GM21367 (cell line): ENCODE measurements around the gene E4F1.
"Not testable (repeated sequence)": the region's sequence is repeated elsewhere in the genome, so short reads cannot be mapped to it uniquely, and the experiment has no call there.

Experiments used
- ATAC-seq: cut with Tn5 transposase; IDR thresholded peaks from one replicate; pipeline ENCODE4 v1.9.1; 2021; ENCODE audit not compliant: unreplicated experiment

Gene E4F1

GRCh38 chr16:2229632-2230250, 6.3 kb downstream of the E4F1 start:
- ATAC-seq, result no peak

GRCh38 chr16:2230376-2230775, 7.0 kb downstream of the E4F1 start:
- ATAC-seq, result no peak

GRCh38 chr16:2231016-2231931, 7.9 kb downstream of the E4F1 start:
- no peak for ATAC-seq

GRCh38 chr16:2232094-2232990, 9.0 kb downstream of the E4F1 start:
- ATAC-seq, result no peak

DNA sequence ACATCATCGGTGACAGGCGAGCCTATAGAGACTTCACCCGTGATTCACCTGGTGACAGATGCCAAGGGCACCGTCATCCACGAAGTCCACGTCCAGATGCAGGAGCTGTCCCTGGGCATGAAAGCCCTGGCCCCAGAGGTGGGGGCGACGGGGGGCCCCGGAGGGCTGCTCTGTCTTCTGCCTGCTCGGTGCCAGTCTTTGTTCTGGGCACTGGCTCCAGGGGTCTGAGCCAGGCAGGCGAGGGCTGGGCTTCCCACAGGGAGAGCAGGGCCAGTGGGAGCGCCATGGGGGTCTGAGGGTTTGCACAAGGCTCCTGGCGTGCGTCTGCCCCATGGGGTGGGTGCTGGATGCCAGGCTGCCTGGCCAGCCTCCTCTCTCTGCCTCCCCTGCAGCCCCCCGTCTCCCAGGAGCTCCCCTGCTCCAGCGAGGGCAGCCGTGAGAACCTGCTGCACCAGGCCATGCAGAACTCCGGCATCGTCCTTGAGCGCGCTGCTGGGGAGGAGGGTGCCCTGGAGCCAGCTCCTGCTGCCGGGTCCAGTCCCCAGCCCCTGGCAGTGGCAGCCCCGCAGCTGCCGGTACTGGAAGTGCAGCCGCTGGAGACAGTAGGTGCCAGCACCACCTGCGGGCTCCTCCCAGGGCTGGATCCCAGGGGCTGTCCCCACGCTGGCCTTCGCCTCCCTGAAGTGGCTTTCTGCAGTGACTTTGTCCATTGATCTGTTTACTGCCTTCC, 9.8 kb downstream of the E4F1 start:
- no peak for ATAC-seq

DNA sequence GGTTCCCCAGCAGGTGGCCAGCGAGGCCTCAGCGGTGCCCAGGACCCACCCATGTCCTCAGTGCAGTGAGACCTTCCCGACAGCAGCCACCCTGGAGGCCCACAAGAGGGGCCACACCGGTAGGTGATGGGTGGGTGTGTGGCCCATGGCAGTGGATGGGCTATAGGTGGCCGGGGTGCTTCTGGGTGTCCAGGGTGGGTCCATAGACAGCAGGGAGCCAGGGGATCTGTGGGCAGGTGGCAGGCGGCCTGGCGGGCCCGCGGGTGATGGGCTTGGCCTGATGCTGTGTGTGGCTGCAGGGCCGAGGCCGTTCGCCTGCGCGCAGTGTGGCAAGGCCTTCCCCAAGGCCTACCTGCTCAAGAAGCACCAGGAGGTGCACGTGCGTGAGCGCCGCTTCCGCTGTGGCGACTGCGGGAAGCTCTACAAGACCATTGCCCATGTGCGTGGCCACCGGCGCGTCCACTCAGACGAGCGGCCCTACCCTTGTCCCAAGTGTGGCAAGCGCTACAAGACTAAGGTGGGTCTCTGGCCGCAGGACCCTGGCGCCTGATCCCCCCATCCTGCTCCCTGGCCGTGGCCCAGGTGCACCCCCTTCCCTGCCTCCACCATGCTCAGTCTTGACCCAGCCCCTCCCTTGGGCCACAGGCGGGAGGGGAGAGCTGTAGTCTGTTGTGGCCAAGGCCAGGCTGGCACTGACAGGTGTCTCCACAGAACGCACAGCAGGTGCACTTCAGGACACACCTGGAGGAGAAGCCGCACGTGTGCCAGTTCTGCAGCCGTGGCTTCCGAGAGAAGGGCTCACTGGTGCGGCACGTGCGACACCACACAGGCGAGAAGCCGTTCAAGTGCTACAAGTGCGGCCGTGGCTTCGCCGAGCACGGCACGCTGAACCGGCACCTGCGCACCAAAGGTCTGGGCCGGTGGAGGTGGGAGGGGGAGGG, 10.8 kb downstream of the E4F1 start:
- no peak for ATAC-seq

- no peak for ATAC-seq
Observed at GRCh38 chr16:2234813-2235170, 11.4 kb downstream of the E4F1 start.

GRCh38 chr16:2235234-2235651, 11.9 kb downstream of the E4F1 start:
- no peak for ATAC-seq

DNA sequence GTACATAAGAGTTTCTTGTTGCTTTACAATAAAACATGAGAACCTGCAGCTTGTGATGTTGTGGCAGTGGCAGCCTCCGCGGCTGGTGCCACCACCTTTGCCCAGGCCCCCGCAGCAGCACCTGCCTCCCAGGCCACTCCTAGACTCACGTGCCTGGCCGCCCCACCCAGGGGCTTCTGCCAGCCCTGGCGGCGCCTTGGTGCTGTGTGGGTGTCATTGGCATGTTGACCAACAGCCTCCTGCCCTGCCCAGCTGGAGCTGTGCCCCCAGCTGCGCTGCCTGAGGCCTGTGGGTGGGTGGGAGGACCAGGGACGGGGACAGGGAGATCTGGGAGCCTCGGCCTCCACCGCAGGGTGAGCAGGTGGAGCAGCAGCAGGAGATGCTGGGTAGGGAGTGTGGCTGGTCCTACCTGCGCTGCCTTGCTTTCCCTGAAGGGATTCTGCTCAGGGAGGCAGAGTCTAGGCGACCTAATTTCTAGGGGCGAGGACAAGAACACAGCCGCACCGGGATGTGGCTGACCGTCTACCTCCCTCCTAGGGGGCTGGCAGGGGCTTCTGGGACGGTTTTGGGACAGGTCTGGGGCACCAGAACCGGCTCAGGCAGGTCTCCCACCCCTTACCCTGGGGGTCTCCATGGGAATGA, 12.4 kb downstream of the E4F1 start:
- no peak for ATAC-seq

DNA sequence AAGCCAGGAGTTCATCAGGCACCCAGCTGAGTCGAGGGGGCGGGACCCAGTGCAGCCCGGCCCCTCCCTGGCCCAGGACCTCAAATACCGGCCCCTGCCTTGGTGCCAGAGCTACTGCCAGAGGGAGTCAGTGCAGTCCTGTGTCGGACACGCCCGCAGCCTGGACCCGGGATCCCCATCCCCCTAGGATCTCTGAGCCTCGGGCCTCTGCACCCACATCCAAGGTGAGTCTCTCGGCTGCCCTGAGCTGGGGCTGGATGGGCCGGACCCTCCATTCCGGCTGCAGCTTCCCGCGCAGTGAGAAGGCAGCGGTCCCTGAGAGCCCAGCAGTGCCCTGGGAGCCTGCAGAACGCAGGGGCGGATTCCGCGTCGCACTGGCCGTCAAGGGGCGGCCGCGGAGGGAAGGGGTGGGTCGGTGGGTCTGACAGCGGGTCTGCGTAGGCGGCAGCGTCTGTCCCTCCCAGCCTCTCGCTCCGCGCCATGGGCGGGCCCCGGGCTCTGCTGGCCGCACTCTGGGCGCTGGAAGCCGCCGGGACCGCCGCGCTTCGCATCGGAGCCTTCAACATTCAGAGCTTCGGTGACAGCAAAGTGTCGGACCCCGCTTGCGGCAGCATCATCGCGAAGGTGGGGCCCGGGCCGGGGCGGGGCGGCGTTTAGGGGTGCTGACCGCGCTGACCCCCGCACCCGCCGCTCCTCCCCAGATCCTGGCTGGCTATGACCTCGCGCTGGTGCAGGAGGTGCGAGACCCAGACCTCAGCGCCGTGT, 13.1 kb downstream of the E4F1 start, which contains the start of gene DNASE1L2:
Gene DNASE1L2 (plus strand): TSS at position 108 of the 765 bp plus-strand sequence. CDS start 373 bp downstream, at position 481.
- no peak for ATAC-seq

GRCh38 chr16:2237102-2237482, 13.7 kb downstream of the E4F1 start:
- no peak for ATAC-seq

DNA sequence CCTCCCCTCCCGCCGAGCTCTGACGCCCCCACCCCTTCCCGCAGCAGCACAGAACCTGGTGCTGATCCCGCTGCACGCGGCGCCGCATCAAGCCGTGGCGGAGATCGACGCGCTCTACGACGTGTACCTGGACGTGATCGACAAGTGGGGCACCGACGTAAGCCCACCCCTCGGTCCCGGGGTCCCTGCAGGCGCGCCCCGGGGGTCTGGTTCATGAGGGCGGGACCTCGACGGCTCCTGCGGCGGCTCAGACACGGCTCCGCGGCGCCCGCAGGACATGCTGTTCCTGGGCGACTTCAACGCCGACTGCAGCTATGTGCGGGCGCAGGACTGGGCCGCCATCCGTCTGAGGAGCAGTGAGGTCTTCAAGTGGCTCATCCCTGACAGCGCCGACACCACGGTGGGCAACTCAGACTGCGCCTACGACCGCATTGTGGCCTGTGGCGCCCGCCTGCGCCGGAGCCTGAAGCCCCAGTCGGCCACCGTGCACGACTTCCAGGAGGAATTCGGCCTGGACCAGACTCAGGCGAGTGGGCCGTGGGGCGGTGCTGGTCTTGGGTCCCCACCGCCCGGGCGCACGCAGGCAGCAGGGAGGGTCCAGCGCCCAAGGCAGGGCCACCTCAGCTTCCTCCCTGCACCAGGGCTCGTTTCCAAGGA, 14.2 kb downstream of the E4F1 start:
- ATAC-seq, result no peak

- ATAC-seq, result no peak
Observed at GRCh38 chr16:2238150-2238837, 14.9 kb downstream of the E4F1 start.

- ATAC-seq, result no peak
Observed at GRCh38 chr16:2238838-2239675, 15.7 kb downstream of the E4F1 start.

GRCh38 chr16:2240331-2240730, 16.9 kb downstream of the E4F1 start:
- ATAC-seq, result not testable (repeated sequence)

- ATAC-seq, result no peak
Observed at GRCh38 chr16:2242598-2242997, 19.2 kb downstream of the E4F1 start.
